GM12878 (cell line): ENCODE measurements around the gene ZNF107. TPM values are rescaled to one million over a fixed set of nuclear protein-coding genes. Genes with fewer than 3 reads are reported as not detected.

Experiments used
- ATAC-seq: fragments of 200-7000 bp; cut with Tn5 transposase; 3 replicates; pipeline ENCODE4 v1.9.1; 2020; ENCODE audit warnings: mild to moderate bottlenecking, moderate library complexity
- BruUV-seq: library from RNA; stranded (reverse); fragments of 400-500 nt; replicated peaks from 2 replicates; lab custom pipeline; 2021; lab: Mats Ljungman, UMichigan
- CTCF ChIA-PET: fragments of 300-600 bp; sonication (Branson Sonifier 250); formaldehyde crosslinking; extraction: SDS; loops from one replicate; lab custom pipeline; 2021; ENCODE audit warnings: inconsistent platforms; lab: Yijun Ruan, JAX
- POLR2A ChIA-PET: fragments of 350-600 bp; formaldehyde crosslinking; extraction: SDS; loops from one replicate; lab custom pipeline; 2021; ENCODE audit warnings: inconsistent platforms; lab: Charles Lee
- RAD21 ChIA-PET: fragments of 300-600 bp; sonication (Branson Sonifier 250); formaldehyde crosslinking; loops from one replicate; lab custom pipeline; 2023; ENCODE audit warnings: antibody characterized with exemption; ENCODE audit not compliant: unreplicated experiment; lab: Charles Lee
- SMC1A ChIA-PET: fragments of 300-600 bp; sonication (Branson Sonifier 250); formaldehyde crosslinking; loops from one replicate; lab custom pipeline; 2023; ENCODE audit not compliant: unreplicated experiment, uncharacterized antibody; lab: Charles Lee
- DNase-seq: peaks from one replicate; pipeline ENCODE4 v3.0.0-alpha.2; 2011; ENCODE audit warnings: low read depth, low spot score
- FAIRE-seq: peaks from 3 replicates; lab custom pipeline; 2011; peaks lifted over from hg19 to GRCh38; lab: Jason Lieb, UNC
- H2AFZ ChIP-seq: 2 replicates; pipeline ENCODE4 v1.6.0; 2011; ENCODE audit warnings: low read depth, low read length, control low read depth; ENCODE audit not compliant: control insufficient read depth
- H3K27ac ChIP-seq: 2 replicates; pipeline ENCODE4 v1.5.1; 2011; ENCODE audit warnings: control low read depth; ENCODE audit not compliant: control insufficient read depth, insufficient read depth
- H3K27me3 ChIP-seq, 2 experiments: replicated peaks in 1 of 2; 2 replicates each; pipeline versions ENCODE4 v1.6.0 to v1.6.1; 2011; ENCODE audit warnings: low read length in 1 of 2; ENCODE audit not compliant: control insufficient read depth in 2 of 2, insufficient read depth in 2 of 2
- H3K36me3 ChIP-seq, 2 experiments: 2 replicates each; pipeline ENCODE4 v1.5.1; 2011; ENCODE audit warnings: low read length in 1 of 2; ENCODE audit not compliant: control insufficient read depth in 2 of 2, insufficient read depth in 2 of 2
- H3K4me1 ChIP-seq: 2 replicates; pipeline ENCODE4 v1.6.1; 2011; ENCODE audit warnings: mild to moderate bottlenecking, low read length, moderate library complexity, mixed read lengths; ENCODE audit not compliant: control insufficient read depth, insufficient read depth
- H3K4me2 ChIP-seq: 2 replicates; pipeline ENCODE4 v1.6.0; 2011; ENCODE audit warnings: control low read depth; ENCODE audit not compliant: control insufficient read depth, insufficient read depth
- H3K4me3 ChIP-seq: fragments of 200-600 bp; sonication (generic); 2 replicates; pipeline ENCODE4 v1.5.1; 2016
- H3K79me2 ChIP-seq: 2 replicates; pipeline ENCODE4 v1.6.0; 2011; ENCODE audit warnings: low read length; ENCODE audit not compliant: control insufficient read depth, insufficient read depth
- H3K9ac ChIP-seq: 2 replicates; pipeline ENCODE4 v1.8.0; 2011; ENCODE audit warnings: low read length, control low read depth, mixed read lengths; ENCODE audit not compliant: control insufficient read depth, insufficient read depth
- H3K9me3 ChIP-seq: replicated peaks from 3 replicates; pipeline ENCODE4 v1.5.1; 2011; ENCODE audit warnings: mild to moderate bottlenecking, low read length; ENCODE audit not compliant: control insufficient read depth, insufficient read depth
- H4K20me1 ChIP-seq: 2 replicates; pipeline ENCODE4 v1.6.0; 2011; ENCODE audit not compliant: control insufficient read depth, insufficient read depth
- BACH1 ChIP-seq: fragments of 450-650 bp; IDR thresholded peaks from 2 replicates; pipeline ENCODE4 v1.6.1; 2017; ENCODE audit warnings: mild to moderate bottlenecking, borderline replicate concordance
- BCL11A ChIP-seq: IDR thresholded peaks from 2 replicates; pipeline ENCODE4 v1.6.1; 2011; ENCODE audit warnings: low read depth, low read length
- CEBPB ChIP-seq, 2 experiments: fragments of 150-350 bp in 1 of 2; IDR thresholded peaks; 2 replicates each; pipeline ENCODE4 v1.6.1; 2012 to 2014; ENCODE audit warnings: low read depth in 2 of 2, low read length in 2 of 2, borderline replicate concordance in 1 of 2, inconsistent platforms in 1 of 2
- CREM ChIP-seq: IDR thresholded peaks from 2 replicates; pipeline ENCODE4 v1.6.1; 2014; ENCODE audit warnings: antibody characterized with exemption, low read depth
- KAT2A ChIP-seq: conservative IDR thresholded peaks from 2 replicates; pipeline ENCODE4 v1.6.1; 2011; ENCODE audit warnings: low read depth, low read length; ENCODE audit not compliant: control insufficient read depth
- MEF2B ChIP-seq: fragments of 450-650 bp; IDR thresholded peaks from 2 replicates; pipeline ENCODE4 v1.6.1; 2018; ENCODE audit warnings: mild to moderate bottlenecking, moderate library complexity; ENCODE audit not compliant: partially characterized antibody, poor library complexity, severe bottlenecking
- NFYB ChIP-seq: IDR thresholded peaks from 2 replicates; pipeline ENCODE4 v1.6.1; 2011; ENCODE audit warnings: low read depth, mild to moderate bottlenecking, low read length, improper control_type of control experiment, moderate library complexity; ENCODE audit not compliant: insufficient read depth
- NR2C2 ChIP-seq: IDR thresholded peaks from 2 replicates; pipeline ENCODE4 v1.6.1; 2011; ENCODE audit warnings: borderline replicate concordance, low read depth; ENCODE audit not compliant: control insufficient read depth, insufficient read length
- POLR2AphosphoS5 ChIP-seq: IDR thresholded peaks from 2 replicates; pipeline ENCODE4 v1.6.1; 2011; ENCODE audit warnings: mild to moderate bottlenecking, low read length, inconsistent platforms
- RELB ChIP-seq: fragments of 450-650 bp; IDR thresholded peaks from 2 replicates; pipeline ENCODE4 v1.6.1; 2017; ENCODE audit warnings: low read depth, mild to moderate bottlenecking, moderate library complexity
- SRF ChIP-seq, 2 experiments: IDR thresholded peaks; 2 replicates each; pipeline ENCODE4 v1.6.1; 2011; ENCODE audit warnings: low read depth in 2 of 2, low read length in 2 of 2, mild to moderate bottlenecking in 1 of 2, moderate library complexity in 1 of 2
- STAT3 ChIP-seq: IDR thresholded peaks from 2 replicates; pipeline ENCODE4 v1.6.1; 2011; ENCODE audit warnings: low read depth, low read length, improper control_type of control experiment
- ZNF274 ChIP-seq: IDR thresholded peaks from one replicate; pipeline ENCODE4 v1.8.0; 2011; ENCODE audit not compliant: insufficient read length, insufficient read depth
- WGBS: methylation state at CpG from one replicate; pipeline ENCODE4 v1.1.6; 2016; ENCODE audit warnings: low lambda C conversion rate; ENCODE audit not compliant: insufficient replicate concordance, insufficient coverage; ENCODE audit errors: missing lambda C conversion rate; 5-methylcytosine and 5-hydroxymethylcytosine counted together
- in situ Hi-C: fragments of 300-500 bp; cut with MboI; formaldehyde crosslinking; loops from 9 replicates; pipeline ENCODE4 v1.14.3; 2018; ENCODE audit warnings: mixed read lengths
- intact Hi-C: fragments of 100-400 bp; cut with micrococcal nuclease; formaldehyde crosslinking; loops from one replicate; pipeline ENCODE4 v1.14.2; 2022; ENCODE audit not compliant: unreplicated experiment
- polyA plus RNA-seq, 11 experiments: library from polyadenylated mRNA; depleted of rRNA in 4 of 11; unstranded in 6 of 11; stranded (reverse) in 5 of 11; fragments of >200 nt; fragmentation: Nextera tagmentation in 4 of 11; fragmentation: Illumina TruSeq in 1 of 11; extraction: Ambion mirVana in 4 of 11; extraction: Trizol in 1 of 11; gene quantifications; 1 replicate in 1 of 11; 2 replicates in 10 of 11; pipeline versions ENCODE4 v1.2.1 to v1.2.3, GENCODE V29; 2011 to 2016; ENCODE audit warnings: inconsistent platforms in 2 of 11, missing spikeins in 2 of 11, low read depth in 1 of 11
- total RNA-seq, 4 experiments: library from RNA; depleted of rRNA in 3 of 4; stranded (reverse); fragments of >200 nt in 3 of 4; fragmentation: Illumina TruSeq in 1 of 4; extraction: Trizol in 1 of 4; gene quantifications; 2 replicates each; pipeline versions ENCODE4 v1.2.1 to v1.2.3, GENCODE V29; 2013 to 2021
- TF ChIP-seq, protein P1 (sequence below): fragments of 450-650 bp; IDR thresholded peaks from 2 replicates; pipeline ENCODE4 v1.6.1; 2017; ENCODE audit warnings: mild to moderate bottlenecking, moderate library complexity

ZNF107 gene
- total and polyA plus RNA-seq, 10 of the 15 experiments (the other 5 are each of a cell fraction or from before 2014, with no cell fraction given): 3.2 to 23.3 (median 13.7) TPM

DNA sequence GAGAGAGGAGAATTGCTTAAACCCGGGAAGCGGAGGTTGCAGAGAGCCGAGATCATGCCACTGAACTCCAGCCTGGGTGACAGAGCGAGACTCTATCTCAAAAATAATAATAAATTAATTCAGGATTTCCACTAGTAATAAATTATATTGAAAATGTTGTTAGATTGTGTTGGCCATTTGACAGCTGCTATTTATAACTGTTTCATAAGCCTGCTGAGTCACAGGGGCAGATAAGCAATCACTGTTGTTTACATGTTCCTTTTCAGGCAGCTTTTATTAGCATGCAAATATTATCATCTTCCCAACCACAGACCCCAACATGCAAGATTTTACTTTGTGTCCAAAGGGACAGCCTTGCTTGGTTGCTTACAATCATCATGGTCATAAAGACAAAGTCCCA is 78.7 kb downstream of the ZNF107 start:
- H3K4me2 ChIP-seq: no peak overlapping the region
- H3K79me2 ChIP-seq: no peaks in the 10 kb centered on the region
- no peaks in the 10 kb centered on the region for H4K20me1 ChIP-seq
- SMC1A ChIA-PET: no interaction called here
- POLR2A ChIA-PET: no interaction called here
- no peaks in the 10 kb centered on the region for H3K4me1 ChIP-seq
- TF ChIP-seq CEBPB (IDR thresholded peaks at IDR 0.05; ENCODE audit: borderline replicate concordance in 1 of 2, low read depth in 2 of 2, low read length in 2 of 2) (no peak), NFYB (no peak), CREM (no peak), SRF (IDR thresholded peaks at IDR 0.05; ENCODE audit: low read depth in 2 of 2, low read length in 2 of 2) (no peak), MEF2B (no peak), BCL11A (no peak), POLR2AphosphoS5 (no peak), RELB (no peak), BACH1 (no peak), ZNF274 (no peak), NR2C2 (no peak), KAT2A (no peak), STAT3 (no peak)
- TF ChIP-seq, protein P1, sequence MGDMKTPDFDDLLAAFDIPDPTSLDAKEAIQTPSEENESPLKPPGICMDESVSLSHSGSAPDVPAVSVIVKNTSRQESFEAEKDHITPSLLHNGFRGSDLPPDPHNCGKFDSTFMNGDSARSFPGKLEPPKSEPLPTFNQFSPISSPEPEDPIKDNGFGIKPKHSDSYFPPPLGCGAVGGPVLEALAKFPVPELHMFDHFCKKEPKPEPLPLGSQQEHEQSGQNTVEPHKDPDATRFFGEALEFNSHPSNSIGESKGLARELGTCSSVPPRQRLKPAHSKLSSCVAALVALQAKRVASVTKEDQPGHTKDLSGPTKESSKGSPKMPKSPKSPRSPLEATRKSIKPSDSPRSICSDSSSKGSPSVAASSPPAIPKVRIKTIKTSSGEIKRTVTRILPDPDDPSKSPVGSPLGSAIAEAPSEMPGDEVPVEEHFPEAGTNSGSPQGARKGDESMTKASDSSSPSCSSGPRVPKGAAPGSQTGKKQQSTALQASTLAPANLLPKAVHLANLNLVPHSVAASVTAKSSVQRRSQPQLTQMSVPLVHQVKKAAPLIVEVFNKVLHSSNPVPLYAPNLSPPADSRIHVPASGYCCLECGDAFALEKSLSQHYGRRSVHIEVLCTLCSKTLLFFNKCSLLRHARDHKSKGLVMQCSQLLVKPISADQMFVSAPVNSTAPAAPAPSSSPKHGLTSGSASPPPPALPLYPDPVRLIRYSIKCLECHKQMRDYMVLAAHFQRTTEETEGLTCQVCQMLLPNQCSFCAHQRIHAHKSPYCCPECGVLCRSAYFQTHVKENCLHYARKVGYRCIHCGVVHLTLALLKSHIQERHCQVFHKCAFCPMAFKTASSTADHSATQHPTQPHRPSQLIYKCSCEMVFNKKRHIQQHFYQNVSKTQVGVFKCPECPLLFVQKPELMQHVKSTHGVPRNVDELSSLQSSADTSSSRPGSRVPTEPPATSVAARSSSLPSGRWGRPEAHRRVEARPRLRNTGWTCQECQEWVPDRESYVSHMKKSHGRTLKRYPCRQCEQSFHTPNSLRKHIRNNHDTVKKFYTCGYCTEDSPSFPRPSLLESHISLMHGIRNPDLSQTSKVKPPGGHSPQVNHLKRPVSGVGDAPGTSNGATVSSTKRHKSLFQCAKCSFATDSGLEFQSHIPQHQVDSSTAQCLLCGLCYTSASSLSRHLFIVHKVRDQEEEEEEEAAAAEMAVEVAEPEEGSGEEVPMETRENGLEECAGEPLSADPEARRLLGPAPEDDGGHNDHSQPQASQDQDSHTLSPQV: no peak
- CTCF ChIA-PET: no interaction called here
- no TSS peak for BruUV-seq
- no peak overlapping the region for H3K27ac ChIP-seq
- no peak overlapping the region for H2AFZ ChIP-seq
- RAD21 ChIA-PET: no interaction called here
- intact Hi-C loops (no loop called here), in situ Hi-C loops (no loop called here)
- H3K9ac ChIP-seq: no peak overlapping the region
- H3K36me3 ChIP-seq: no peaks in the 10 kb centered on the region
- WGBS: 43% methylated on average over 4 of the region's 4 CpGs
- no peaks in the 10 kb centered on the region for H3K27me3 ChIP-seq
- DNase-seq (no peak), ATAC-seq (no peak), FAIRE-seq (no peak)
- H3K9me3 ChIP-seq: no peaks in the 10 kb centered on the region
- H3K4me3 ChIP-seq: no peak overlapping the region
